ENCODE results near the gene ATP6V1D. TPM values are rescaled to one million over a fixed set of nuclear protein-coding genes. Genes with fewer than 3 reads are reported as not detected.
"Not testable (repeated sequence)": the region's sequence is repeated elsewhere in the genome, so short reads cannot be mapped to it uniquely, and the experiment has no call there.

ATP6V1D gene
- total RNA-seq, 1 donor from 2014 or later, result 31.9 TPM

GRCh38 chr14:67371247-67372148, 11.9 kb upstream of the ATP6V1D start:
- intact Hi-C loops (cut with micrococcal nuclease), result no loop called here

- intact Hi-C loops (cut with micrococcal nuclease), result no loop called here
Observed at GRCh38 chr14:67370830-67371229, 11.2 kb upstream of the ATP6V1D start.

GRCh38 chr14:67365476-67365875, 5.9 kb upstream of the ATP6V1D start:
- intact Hi-C loops (cut with micrococcal nuclease), result no loop called here

- intact Hi-C loops (cut with micrococcal nuclease), result loop anchor here (1.0 to 5.0 kb wide), 7 partner anchors 119 to 852 kb away; partner anchors contain the start of genes ARG2, PALS1, RDH11 and VTI1B
Observed at GRCh38 chr14:67360470-67361206, 1.0 kb upstream of the ATP6V1D start.

GRCh38 chr14:67358924-67359774, 455 bp downstream of the ATP6V1D start:
- intact Hi-C loops (cut with micrococcal nuclease), result loop anchor here (1.0 kb wide), 3 partner anchors 129 to 457 kb away; partner anchors contain the start of genes PIGH, TMEM229B and ZFYVE26

- intact Hi-C loops (cut with micrococcal nuclease), result no loop called here
Observed at GRCh38 chr14:67357969-67358354, 1.6 kb downstream of the ATP6V1D start.

GRCh38 chr14:67357186-67357968, 2.2 kb downstream of the ATP6V1D start:
- intact Hi-C loops (cut with micrococcal nuclease), result no loop called here

GRCh38 chr14:67352055-67352454, 7.5 kb downstream of the ATP6V1D start:
- intact Hi-C loops (cut with micrococcal nuclease), result no loop called here

- intact Hi-C loops (cut with micrococcal nuclease), result no loop called here
Observed at GRCh38 chr14:67345583-67345982, 14.0 kb downstream of the ATP6V1D start.

- intact Hi-C loops (cut with micrococcal nuclease), result no loop called here
Observed at GRCh38 chr14:67343601-67344230, 15.9 kb downstream of the ATP6V1D start.

- intact Hi-C loops (cut with micrococcal nuclease), result not testable (repeated sequence)
Observed at GRCh38 chr14:67341231-67341630, 18.4 kb downstream of the ATP6V1D start.

- intact Hi-C loops (cut with micrococcal nuclease), result no loop called here
Observed at GRCh38 chr14:67335781-67336180, 23.8 kb downstream of the ATP6V1D start.

GRCh38 chr14:67332468-67332867, 27.1 kb downstream of the ATP6V1D start:
- intact Hi-C loops (cut with micrococcal nuclease), result no loop called here

- intact Hi-C loops (cut with micrococcal nuclease), result no loop called here
Observed at GRCh38 chr14:67331368-67332125, 28.1 kb downstream of the ATP6V1D start.

GRCh38 chr14:67329666-67330065, 29.9 kb downstream of the ATP6V1D start:
- intact Hi-C loops (cut with micrococcal nuclease), result not testable (repeated sequence)

GRCh38 chr14:67319142-67319541, 40.5 kb downstream of the ATP6V1D start:
- intact Hi-C loops (cut with micrococcal nuclease), result no loop called here

GRCh38 chr14:67317822-67318221, 41.8 kb downstream of the ATP6V1D start:
- intact Hi-C loops (cut with micrococcal nuclease), result no loop called here

GRCh38 chr14:67313153-67313552, 46.5 kb downstream of the ATP6V1D start:
- intact Hi-C loops (cut with micrococcal nuclease), result no loop called here

GRCh38 chr14:67311868-67312267, 47.7 kb downstream of the ATP6V1D start:
- intact Hi-C loops (cut with micrococcal nuclease), result no loop called here

Measured in T-helper 2 cell treated with Interferon-gamma antibody and Interleukin-4, amounts not matched to agents 100 ng/mL and 5 ng/mL, for 36 hours (primary cell).